ENCODE measurements around the gene SEMA3G.

SEMA3G gene

GRCh38 chr3:52446631-52447511, 2.0 kb upstream of the SEMA3G start:
- Mint-ChIP-seq H3K4me1 (peaks cover 51% of the 10 kb centered on the region), H3K27ac (no peak overlapping the region), H3K36me3 (ENCODE audit: low read depth) (no peaks in the 10 kb centered on the region), H3K27me3 (ENCODE audit: low read depth, poor library complexity) (peaks cover 9% of the 10 kb centered on the region), H3K4me3 (no peak overlapping the region), H3K9me3 (no peaks in the 10 kb centered on the region)
- DNase-seq: peak; percentile 82
- TF ChIP-seq CTCF (IDR thresholded peaks at IDR 0.05): peak; percentile 100

- Mint-ChIP-seq H3K36me3 (ENCODE audit: low read depth) (no peaks in the 10 kb centered on the region), H3K4me3 (no peak overlapping the region), H3K27ac (no peak overlapping the region), H3K27me3 (ENCODE audit: low read depth, poor library complexity) (peaks cover 9% of the 10 kb centered on the region), H3K9me3 (no peaks in the 10 kb centered on the region), H3K4me1 (peaks cover 47% of the 10 kb centered on the region)
- no peak for DNase-seq
- no peak for TF ChIP-seq CTCF (IDR thresholded peaks at IDR 0.05)
Observed at GRCh38 chr3:52446042-52446441, 1.1 kb upstream of the SEMA3G start.

GRCh38 chr3:52443791-52444687, 864 bp downstream of the SEMA3G start:
- Mint-ChIP-seq H3K4me1 (peaks cover 46% of the 10 kb centered on the region), H3K36me3 (ENCODE audit: low read depth) (no peaks in the 10 kb centered on the region), H3K4me3 (peak overlapping the region; percentile 62), H3K27me3 (ENCODE audit: low read depth, poor library complexity) (peaks cover 9% of the 10 kb centered on the region), H3K27ac (no peak overlapping the region), H3K9me3 (no peaks in the 10 kb centered on the region)
- DNase-seq: no peak
- no peak for TF ChIP-seq CTCF (IDR thresholded peaks at IDR 0.05)

- Mint-ChIP-seq H3K27me3 (ENCODE audit: low read depth, poor library complexity) (peaks cover 3% of the 10 kb centered on the region), H3K4me3 (no peak overlapping the region), H3K27ac (no peak overlapping the region), H3K9me3 (no peaks in the 10 kb centered on the region), H3K4me1 (peaks cover 48% of the 10 kb centered on the region), H3K36me3 (ENCODE audit: low read depth) (no peaks in the 10 kb centered on the region)
- TF ChIP-seq CTCF (IDR thresholded peaks at IDR 0.05): no peak
- DNase-seq: no peak
Observed at GRCh38 chr3:52443268-52443610, 1.7 kb downstream of the SEMA3G start.

GRCh38 chr3:52442409-52443267, 2.3 kb downstream of the SEMA3G start:
- no peaks in the 10 kb centered on the region for H3K36me3 Mint-ChIP-seq (ENCODE audit: low read depth)
- H3K4me1 Mint-ChIP-seq: peaks cover 44% of the 10 kb centered on the region
- H3K27ac Mint-ChIP-seq: no peak overlapping the region
- peaks cover 3% of the 10 kb centered on the region for H3K27me3 Mint-ChIP-seq (ENCODE audit: low read depth, poor library complexity)
- H3K4me3 Mint-ChIP-seq: no peak overlapping the region
- no peak for DNase-seq
- no peak for TF ChIP-seq CTCF (IDR thresholded peaks at IDR 0.05)
- H3K9me3 Mint-ChIP-seq: no peaks in the 10 kb centered on the region
